HG02571 (cell line): ENCODE measurements around the gene TRAPPC11.
A peak's percentile ranks its signal among the peaks of the same experiment; 100 is the strongest.
"Not testable (repeated sequence)": the region's sequence is repeated elsewhere in the genome, so short reads cannot be mapped to it uniquely, and the experiment has no call there.

Source experiments
- ATAC-seq: cut with Tn5 transposase; IDR thresholded peaks from one replicate; pipeline ENCODE4 v1.9.1; 2021; ENCODE audit warnings: mild to moderate bottlenecking, moderate library complexity; ENCODE audit not compliant: unreplicated experiment

TRAPPC11 gene

DNA sequence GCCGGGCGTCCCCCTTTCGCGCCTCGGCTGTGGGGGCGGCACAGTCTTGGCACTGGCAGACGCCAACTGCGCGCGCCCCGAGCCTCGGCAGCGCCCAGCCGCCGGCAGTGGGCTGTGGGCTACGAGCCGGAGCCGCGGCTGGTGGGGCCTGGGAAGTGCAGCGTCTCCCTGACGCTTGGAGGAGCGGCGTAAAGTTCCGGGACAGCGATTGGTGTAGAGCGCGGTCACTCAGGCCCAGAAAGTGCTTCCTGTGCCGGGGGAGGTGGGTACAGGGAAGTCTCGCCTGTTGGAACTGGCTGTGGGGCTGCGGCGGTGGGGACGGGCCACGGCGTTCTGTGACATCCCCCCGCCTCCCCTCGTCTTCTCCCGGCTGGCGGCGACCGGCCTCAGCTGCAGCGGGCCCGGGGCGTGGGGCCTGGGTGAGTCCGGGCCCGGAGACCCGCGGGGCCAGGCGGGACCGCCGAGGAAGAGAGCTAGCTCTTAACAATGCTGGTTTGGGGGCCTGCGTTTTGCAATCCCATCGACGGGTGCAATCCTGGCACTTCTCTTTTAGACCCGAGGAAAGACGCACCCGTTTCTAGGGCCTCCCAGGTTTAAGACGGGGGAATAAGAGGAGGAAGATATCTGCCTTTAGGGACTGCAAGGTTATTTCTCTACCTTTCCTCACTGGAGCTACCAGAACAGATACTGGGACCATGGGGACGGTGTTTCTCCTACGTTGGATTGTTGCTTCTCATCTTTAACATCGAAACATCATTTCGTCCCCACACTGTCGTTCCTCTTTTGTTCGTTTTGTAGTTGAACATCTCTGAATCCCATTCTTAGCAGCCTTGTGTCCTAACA is at the start of gene TRAPPC11, which contains the start of gene RWDD4:
TRAPPC11 (plus strand) TSS at position 265 of the 843 bp plus-strand sequence. CDS start 4,575 bp downstream, outside the sequence.
RWDD4 (minus strand) TSS at position 157 of the 843 bp plus-strand sequence. CDS start 233 bp downstream, outside the sequence.
- peak; percentile 100 for ATAC-seq

DNA sequence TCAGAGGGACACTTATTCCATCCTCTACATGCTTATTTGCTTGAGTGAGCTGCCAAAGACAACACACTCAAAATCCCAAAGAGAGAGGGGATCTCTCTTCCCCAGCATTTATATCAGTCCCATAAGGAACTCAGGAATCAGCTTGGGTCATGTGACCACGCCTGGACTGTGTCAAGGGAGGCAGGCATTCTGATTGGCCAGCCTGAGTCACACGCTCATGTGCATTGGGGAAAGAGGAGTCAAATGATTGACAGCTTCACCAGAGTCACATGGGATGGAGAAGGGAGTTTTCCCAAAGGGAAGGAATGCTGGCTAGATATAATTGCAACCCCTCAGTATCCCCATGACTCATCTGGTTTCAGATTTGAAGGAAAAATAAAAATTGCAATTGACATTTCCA is 49.1 kb upstream of the TRAPPC11 start:
- ATAC-seq = no peak

DNA sequence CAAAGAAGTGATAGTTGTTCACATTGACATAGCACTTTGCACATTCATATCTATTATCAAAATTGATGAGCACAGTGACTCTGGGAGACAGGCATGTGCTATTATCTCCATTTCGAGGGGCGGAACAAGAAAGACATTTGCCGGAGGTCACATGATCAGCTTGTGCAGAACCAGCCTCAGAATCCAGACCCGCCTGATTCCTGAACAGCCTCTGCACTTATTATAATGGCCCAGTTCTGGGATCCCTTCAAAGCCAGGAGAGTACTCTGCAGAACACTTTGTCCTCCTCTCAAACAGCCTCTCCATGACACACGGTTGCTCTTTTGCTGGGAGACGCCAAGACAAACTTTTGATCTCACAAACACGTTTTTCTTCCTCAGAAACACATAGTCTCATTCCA is 48.5 kb upstream of the TRAPPC11 start:
- ATAC-seq = no peak

DNA sequence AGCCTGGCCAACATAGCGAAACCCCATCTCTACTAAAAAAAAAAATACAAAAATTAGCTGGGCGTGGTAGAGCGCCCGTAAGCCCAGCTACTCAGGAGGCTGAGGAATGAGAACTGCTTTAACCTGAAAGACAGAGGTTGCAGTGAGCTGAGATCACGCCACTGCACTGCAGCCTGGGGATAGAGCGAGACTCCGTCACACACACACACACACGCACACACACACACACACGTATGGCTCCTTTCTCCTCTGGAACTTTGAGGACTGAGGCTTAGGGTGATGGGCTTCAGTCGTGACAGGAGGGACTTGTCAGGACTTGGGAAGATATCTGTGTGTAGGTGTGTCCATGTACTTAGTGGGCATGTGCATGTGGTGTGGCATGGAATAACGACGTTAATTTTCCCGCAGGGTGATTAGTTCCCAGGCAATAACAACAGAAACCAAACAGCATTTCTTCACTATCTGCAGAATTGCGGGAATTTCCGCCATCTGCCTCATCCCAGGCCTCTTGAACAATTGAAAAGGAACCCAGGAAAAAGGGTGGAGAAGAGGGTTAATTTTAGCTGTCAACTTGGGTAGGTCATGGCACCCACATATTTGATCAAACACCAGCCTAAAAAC is 47.8 kb upstream of the TRAPPC11 start:
- ATAC-seq = no peak

DNA sequence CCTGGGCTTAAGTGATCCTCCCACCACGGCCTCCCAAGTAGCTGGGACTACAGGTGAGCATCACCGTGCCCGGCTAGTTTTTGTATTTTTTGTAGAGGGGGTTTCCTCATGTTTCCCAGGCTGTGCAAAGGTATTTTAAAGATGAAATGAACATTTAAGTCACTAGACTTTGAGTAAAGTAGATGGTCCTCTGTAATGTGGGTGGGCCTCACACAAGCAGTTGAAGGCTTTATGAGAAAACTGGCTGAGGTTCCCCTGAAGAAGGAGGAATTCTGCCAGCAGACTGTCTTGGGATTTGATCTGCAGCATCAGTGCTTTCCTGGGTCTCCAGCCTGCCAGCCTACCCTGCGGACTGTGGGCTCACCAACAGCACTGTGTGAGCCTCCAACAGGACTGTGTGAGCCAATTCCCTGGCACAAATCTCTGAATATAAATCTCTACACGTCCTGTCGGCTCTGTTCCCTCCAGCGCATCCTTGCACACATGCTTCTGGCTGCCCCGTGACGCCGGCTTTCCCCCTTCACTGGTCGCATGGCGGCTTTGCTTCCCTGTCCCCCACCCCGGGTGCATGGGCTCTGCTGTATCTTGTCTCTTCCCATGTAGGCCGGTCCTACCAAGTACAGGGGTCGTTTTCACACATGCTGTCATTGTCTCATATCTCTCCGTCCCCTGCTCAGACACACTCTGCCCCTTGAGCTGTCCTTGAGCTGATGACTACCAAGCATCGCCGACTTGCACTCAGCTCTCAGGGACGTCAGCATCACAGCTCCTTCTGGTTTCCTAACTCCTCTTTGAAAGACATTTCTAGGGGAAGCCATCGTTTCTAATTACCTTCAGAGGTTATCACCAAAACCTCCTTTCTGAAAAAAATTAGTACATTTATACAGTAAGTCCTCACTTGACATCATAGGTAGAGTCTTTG is 46.5 kb upstream of the TRAPPC11 start:
- ATAC-seq = no peak

DNA sequence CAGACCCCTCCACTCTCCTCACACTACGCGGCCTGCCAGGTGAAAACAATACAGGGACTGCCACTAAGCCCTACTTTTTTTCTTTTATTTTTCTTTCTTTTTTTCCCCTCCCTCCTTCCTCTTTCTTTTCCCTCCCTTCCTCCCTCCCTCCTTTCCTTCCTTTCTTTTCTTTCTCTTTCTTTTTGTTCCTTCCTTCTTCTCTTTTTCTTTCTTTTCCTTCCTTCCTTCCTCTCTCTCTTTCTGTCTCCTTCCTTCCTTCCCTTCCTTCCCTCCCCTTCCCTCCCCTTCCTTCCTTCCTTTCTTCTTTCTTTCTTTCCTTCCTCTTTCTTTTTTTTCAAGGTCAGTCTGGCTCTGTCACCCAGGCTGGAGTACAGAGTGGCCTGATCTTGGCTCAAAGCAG is 42.0 kb upstream of the TRAPPC11 start:
- no peak for ATAC-seq

DNA sequence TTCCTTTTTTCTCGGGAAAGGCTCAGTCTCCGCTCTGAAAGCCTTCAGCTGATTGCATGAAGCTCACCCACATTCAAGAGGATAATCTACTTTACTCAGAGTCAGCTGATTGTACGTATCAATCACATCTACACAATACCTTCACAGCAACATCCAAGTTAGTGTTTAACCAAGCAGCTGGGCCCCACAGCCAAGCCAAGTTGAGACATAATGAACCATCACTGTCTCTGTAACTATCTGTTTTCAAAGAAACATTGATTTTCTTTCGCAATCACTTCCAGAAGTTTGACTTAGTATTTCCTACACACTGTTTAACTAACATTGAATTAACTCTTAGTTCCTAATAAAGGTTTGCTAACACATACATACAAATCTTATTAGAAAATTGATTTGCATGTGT is 40.4 kb upstream of the TRAPPC11 start:
- ATAC-seq = no peak

DNA sequence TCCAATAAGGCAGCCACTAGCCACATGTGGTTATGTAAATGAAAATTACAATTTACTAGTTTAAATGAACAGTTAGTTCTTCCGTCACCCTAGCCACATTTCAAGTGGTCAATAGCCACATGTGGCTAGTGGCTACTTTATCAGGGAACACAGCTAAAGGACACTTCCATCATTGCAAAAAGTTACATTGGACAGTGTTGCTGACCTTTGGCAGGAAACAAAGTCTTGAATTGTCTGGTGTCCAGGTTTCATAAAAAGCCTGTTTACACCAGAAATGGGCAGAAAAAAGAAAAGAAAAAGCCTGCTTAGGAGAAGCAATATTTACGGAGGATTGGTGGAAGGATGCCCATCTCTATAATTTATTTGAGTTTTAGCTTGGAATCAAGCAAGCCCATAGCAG is 38.7 kb upstream of the TRAPPC11 start:
- no peak for ATAC-seq

DNA sequence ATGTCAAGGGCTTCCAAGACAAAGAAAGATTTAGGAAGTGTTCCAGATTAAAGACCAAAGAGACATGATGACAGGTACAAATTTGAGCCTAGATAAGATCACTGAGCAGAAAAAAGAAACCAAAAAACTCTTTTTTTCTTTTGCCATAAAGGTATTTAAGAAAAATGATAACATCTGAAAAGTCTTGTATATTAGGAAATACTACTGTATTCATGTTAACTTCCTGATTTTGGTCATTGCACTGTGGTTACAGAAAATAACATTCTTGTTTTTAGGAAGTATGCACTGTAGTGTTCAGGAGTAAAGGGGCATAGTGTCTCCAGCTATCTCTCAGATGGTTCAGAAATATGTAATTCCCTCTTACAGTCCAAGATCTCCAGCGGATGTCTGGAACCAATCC is 37.2 kb upstream of the TRAPPC11 start:
- no peak for ATAC-seq

DNA sequence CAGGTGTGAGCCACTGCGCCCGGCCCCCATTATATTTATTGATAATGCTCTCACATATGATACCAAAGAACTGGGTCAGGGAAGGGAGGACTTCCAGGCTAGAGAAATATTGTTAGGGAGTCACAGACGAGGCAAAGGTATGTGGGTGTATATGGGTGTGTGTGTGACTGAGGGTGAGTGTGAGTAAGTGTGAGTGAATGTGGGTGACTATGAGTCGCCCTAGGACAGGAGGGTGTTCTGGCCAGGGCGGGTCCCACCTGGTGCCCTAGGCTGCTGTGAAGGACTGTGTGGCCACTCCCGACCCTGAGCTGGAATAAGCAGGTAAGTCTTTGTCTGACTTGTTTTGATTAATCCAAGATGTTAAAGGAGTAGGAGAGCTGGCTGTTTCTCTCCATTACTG is 34.5 kb upstream of the TRAPPC11 start:
- no peak for ATAC-seq

DNA sequence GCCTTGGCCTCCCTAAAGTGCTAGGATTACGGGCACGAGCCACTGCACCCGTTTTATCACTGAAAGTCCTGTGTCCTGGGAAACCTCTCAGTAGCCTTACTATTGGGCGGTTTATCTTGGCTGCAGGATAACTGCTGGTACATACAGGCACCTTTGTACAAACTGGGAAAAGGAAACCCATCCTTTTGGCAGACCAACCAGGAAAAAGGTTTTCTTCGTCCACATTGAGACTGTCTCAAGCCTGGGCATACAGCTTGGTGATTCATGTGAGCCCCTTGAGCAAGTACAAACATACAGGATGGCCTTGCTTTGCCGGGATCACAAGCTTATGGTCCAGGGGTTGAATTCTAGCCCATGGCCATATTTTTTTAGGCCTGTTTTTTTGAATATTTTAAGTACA is 32.9 kb upstream of the TRAPPC11 start:
- no peak for ATAC-seq

DNA sequence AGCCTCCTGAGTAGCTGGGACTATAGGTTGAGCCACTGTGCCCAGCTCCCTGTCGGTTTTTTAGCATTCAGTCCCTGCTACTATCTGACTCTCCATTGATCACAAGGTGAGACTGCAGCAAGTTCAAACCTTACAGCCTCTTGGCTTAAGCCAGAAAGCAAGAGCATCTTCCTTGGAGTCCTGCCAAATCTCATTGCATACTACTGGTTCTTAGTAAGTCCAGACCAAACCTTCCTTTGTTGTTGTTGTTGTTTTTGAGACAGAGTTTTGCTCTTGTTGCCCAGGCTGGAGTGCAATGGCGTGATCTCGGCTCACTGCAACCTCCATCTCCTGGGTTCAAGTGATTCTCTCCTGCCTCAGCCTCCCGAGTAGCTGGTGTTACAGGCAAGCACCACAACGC is 31.8 kb upstream of the TRAPPC11 start:
- not testable (repeated sequence) for ATAC-seq

DNA sequence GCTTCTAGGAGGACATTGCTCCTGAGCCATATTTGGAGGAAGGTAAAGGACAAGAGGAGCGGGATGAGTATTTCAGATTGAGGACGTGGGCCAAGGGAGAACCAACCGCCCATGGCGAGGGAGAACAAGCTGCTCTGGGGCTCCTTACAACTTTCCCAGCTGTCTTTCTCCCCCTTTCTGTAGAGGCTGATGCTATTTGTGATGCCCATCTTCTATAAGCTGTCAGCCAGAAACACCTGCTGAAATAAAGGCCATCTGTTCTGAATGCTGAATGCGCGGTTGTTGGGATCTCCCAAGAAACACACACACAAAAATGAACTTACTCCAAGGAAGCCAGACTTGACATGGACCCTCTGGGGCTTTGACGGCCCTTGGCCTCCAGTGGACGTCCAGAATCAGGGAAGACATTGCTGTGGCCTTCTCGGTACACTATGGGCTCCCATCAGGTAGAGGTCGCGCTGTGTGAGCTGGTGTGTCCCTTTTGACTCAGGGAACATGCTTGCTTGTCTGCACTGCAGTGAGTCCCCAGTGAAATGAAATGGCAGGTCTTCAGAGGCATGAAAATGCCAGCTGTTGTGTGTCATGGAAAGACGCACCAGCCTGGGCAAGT is 31.0 kb upstream of the TRAPPC11 start:
- no peak for ATAC-seq

DNA sequence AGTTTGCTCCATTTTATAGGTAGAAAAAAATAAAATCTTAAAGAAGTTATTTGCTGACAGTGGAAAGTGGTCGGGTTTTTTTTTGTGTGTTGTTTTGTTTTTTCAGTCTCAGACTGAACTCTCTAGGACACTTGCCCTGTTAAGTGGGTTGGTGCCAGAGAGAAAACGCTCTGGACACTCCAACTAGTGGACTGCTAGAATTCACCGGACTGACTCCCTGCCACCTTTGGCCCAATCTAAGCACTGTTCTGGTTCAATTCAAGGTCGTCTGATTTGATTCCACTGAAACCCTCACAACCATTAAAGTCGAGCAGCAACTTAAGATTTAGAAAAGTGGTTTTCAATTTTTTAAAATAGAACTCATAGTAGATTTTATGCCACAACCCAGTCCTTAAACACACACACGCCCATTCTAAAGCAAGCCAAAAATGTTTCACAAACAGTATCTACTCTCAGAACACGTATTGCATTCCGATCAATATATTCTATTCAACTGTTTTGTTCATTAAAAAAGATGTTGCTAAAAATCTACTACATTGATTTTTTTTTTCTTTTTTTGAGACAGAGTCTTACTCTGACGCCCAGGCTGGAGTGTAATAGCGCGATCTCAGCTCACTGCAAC is 27.4 kb upstream of the TRAPPC11 start:
- no peak for ATAC-seq

DNA sequence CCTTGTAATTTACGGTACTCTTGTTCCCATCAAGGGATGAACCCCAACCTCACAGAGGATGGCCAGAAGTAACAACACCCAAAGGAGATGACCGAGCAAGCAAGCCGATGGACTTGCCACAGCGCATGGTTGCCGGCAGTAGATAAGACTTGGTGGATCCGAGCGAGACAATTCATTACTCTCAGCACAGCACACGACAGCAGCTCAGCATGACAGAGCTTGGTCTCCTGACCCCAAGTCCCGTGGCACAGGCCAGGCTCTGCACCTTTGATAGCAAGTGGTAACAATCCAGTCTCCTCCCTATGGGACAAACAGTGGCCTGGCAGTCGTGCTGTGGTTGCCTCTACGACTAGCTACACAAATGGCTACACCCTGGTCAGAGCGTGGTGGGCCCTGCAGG is 26.4 kb upstream of the TRAPPC11 start:
- ATAC-seq = no peak

DNA sequence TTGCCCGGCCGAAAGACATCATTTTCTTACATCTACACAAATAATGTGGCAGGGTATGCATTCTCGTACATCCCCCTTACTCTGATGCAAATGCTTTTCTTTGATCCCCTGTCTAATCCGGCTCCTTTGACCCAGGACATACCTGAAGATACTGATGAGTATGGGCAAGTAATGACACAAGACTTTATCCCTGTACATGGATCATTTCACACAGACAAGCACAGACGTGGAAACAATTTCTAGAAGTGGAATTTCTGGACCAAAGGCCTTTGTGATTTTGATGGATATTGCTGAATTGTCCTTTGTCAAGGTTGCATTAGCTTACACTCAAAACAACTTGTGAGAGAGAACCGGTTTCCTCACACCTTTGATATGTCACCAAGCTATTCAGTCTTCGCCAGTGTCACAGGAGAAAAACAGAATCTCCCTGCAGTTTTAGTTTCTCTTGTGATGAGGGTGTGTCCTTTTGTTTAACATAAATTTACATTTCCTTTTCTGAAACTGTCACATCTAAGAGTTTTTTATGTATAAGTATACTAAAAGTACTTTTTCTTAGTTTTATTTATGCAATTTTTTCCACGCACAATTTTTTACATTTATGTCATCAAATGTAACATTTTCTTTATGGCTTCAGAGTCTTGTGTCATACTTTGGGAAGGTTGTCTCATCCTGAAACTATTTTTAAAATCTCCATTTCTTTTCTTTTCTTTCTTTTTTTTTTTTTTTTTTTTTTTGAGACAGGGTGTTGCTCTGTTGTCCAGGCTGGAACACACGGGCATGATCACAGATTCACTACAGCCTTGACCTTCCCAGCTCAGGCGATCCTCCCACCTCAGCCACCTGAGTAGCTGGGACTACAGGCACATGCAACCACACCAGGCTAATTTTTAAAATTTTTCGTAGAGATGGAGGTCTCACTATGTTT is 25.4 kb upstream of the TRAPPC11 start:
- no peak for ATAC-seq

DNA sequence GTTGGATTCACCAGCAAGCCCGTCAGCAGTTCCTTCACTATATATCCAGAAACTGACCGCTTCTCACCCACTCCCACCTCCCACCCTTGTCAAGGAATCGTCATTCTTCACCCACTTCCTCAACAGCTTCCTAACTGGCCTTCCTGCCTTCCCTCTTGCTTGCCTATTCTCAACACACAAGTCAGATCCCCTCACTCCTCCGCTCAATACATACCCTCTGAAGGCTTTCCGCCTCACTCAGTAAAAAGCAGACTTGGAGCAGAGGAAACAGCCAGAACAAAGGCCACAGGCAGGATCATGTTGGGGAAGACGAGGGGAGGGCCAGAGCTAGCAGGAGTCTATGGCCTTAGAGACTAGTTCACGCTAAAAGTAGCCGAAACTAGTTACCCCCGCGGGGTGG is 23.8 kb upstream of the TRAPPC11 start:
- ATAC-seq = no peak

DNA sequence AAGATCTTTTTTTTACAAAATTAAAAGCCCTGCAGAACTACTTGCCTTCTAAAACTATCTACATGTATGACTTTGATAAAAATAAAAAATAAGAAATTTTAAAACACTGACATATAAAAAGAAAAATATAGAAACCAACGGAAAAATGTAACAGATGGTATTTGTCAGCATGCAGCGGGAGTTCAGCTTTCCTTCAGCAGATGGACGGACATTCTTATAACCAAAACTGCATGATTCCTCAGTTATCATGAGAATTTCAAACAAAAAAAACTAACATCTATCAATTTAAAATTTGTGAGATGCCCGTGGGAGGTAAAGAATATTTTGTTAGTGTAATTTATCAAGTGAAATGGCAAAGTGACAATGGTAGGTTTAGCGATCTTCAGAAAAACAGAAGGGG is 23.4 kb upstream of the TRAPPC11 start:
- no peak for ATAC-seq

DNA sequence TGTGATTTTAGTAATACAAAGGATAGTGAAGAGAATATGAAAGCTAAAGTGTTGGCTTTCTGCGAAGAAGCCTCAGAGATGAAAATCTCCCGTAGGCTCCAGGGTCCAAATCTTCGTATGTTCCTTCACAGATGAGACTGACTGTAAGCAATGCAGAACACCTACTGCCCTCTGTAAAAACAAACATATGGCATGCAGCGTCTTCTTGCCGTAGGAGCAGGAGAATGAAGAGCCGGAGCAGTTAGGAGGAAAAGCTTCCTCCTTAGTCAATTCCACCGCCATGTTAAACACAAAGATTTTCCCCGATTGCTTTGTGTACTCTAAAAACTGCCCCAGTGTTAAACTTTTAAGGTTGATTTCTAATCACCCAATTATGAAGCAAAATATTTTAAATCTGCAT is 22.6 kb upstream of the TRAPPC11 start:
- ATAC-seq = no peak
